GM12891 (cell line): ENCODE measurements around the gene RTEL1.

Experiments used
- PAX5 ChIP-seq: IDR thresholded peaks from 2 replicates; pipeline ENCODE4 v1.6.1; 2011; ENCODE audit warnings: low read length, moderate library complexity, mild to moderate bottlenecking; ENCODE audit not compliant: insufficient read depth, severe bottlenecking
- POLR2A ChIP-seq: IDR thresholded peaks from 2 replicates; pipeline ENCODE4 v1.6.1; 2011; ENCODE audit warnings: low read depth, low read length, control low read depth
- POLR2AphosphoS5 ChIP-seq: IDR thresholded peaks from 2 replicates; pipeline ENCODE4 v1.6.1; 2011; ENCODE audit warnings: low read depth, low read length, control low read depth
- POU2F2 ChIP-seq: IDR thresholded peaks from 2 replicates; pipeline ENCODE4 v1.6.1; 2011; ENCODE audit warnings: low read depth, mild to moderate bottlenecking, control low read depth, low read length, moderate library complexity
- SPI1 ChIP-seq: IDR thresholded peaks from 2 replicates; pipeline ENCODE4 v1.6.1; 2011; ENCODE audit warnings: low read depth, low read length, control low read depth
- TAF1 ChIP-seq: IDR thresholded peaks from 2 replicates; pipeline ENCODE4 v1.6.1; 2011; ENCODE audit warnings: low read depth, low read length, control low read depth

DNA sequence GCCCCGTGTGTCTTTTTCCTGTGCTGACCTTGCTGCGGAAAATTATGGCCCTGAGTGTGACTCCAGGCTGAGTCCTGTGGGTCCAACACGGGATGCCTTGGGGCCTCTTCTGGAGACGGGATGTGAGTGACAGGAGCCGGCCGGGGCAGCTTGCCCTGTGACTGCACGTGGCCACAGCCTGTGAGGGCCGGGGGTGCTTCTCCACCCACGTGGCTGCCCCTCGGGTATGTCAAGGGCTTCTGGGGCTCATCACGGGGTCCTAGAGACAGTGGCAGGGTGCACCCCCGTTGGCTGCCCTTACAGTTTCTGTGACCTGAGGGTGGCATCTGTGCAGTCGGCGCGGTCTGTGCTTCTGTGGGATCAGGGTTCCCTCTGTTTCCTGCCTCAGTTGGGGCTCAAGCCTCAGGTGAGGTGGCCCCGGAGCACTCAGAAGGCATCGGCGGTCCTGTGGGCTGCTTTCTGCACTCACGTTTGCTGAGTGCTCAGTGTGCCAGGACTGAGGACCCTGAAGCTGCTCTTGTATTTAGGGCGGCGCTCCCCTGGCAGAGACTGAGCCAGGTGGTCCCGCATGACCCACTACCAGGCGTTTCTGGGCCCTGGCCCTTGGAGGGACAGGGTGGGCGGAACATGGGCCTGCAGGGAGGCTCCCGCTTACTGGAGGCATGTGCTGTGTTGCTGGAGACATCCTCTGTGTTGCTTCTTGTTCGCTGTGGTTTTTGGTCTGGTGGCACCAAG is 5.4 kb downstream of the RTEL1 start:
- no peak for TF ChIP-seq POLR2AphosphoS5
- TF ChIP-seq POLR2A, result no peak
- no peak for TF ChIP-seq SPI1
- no peak for TF ChIP-seq TAF1
- TF ChIP-seq PAX5, result no peak
- TF ChIP-seq POU2F2, result no peak
